Measurements from ENCODE around the gene G3BP2.

DNA sequence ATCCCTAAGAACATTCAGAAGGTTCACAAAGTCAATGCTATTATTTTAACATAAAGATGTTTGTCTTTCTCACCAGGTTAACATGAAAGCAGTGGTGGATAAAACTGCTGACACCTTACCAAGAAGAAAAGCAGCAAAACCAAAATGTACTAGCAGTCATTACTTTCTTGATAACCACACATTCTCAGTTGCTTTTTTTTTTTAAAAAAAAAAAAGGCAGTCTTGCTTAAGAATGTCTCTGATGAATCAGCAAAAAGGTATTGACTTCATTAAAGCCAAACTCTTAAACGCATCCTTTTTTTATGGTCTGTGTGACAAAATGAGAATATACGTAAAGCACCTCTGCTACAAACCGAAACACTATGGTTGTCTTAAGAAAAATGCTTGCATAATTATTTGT is 74.8 kb downstream of the G3BP2 start:
- TF ChIP-seq CTCF (IDR thresholded peaks at IDR 0.05; ENCODE audit: insufficient read depth, low read depth, low read length) (no peak), EZH2 (IDR thresholded peaks at IDR 0.05; ENCODE audit: insufficient read depth, low read length) (no peak)
